Epithelial cell of prostate (primary cell): Measurements from ENCODE around the gene MRPS34.
"Not testable (repeated sequence)": the region's sequence is repeated elsewhere in the genome, so short reads cannot be mapped to it uniquely, and the experiment has no call there.

ENCODE experiments used
- DNase-seq: peaks from one replicate; pipeline ENCODE4 v3.0.0-alpha.2; 2011; ENCODE audit warnings: low read depth, low spot score
- H3K27ac ChIP-seq: fragments of 450-650 bp; 2 replicates; pipeline ENCODE4 v1.5.1; 2017; ENCODE audit warnings: mild to moderate bottlenecking

MRPS34 gene

GRCh38 chr16:1772908-1773702 is at the start of gene MRPS34:
MRPS34 (minus strand) TSS chr16:1773134; CDS start chr16:1773119, 15 bp downstream.
- no peak for DNase-seq
- H3K27ac ChIP-seq, result peak within 1 kb of the TSS; percentile 88

DNA sequence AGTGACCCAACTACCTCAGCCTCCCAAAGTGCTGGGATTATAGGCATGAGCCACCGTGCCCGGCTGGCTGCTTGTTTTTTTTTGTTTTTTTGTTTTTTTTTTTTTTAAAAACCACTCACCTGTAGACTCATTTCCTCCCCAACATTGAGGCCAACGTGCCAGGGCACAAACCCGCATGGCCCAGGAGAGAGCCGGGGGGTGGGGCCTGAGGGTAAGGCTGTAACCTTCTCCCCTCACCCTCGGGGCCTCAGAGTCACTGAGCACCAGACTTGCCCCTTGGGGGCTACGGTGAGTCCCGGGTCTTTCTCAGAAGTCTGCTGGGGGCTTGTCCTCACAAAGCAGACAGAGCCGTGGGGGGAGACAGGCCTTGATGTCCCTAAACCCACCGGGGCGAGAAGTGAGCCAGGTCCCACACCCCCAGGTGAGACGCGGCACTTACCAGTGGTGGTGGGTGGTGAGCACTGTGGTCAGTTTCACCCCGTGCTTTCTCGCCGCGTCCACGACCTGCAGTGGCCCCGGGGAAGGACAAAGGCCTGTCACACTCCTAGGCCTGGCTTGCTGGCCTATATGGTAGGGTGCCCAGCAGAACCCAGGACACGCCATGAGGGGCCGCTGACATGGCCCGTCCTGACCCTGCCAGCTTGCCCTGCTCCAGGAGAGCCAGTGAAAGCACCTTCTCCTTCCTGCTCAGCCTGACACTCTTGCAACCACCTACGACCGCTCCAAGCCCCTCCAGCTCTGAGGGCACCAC is 49.1 kb upstream of the MRPS34 start:
- H3K27ac ChIP-seq, result peak overlapping the region; percentile 34
- peak; percentile 24 for DNase-seq

DNA sequence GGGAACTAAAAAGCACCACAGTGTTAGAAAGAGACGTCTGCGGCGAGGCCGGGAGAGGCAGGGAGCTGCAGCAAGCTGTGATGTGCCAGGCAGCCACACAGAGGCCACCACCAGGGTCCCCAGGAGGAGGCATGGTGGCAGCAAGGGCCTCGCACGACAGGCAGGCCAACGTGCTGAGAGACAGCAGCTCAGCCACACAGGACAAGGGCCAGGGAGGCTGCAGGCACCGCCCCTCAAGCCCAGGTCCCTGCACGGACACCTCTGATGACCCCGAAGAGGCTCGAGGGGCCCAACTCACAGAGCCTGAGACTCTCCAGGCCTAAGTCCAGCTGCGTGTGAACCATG is 48.0 kb upstream of the MRPS34 start:
- DNase-seq, result no peak
- no peak overlapping the region for H3K27ac ChIP-seq

- DNase-seq, result no peak
- no peak overlapping the region for H3K27ac ChIP-seq
Observed at GRCh38 chr16:1820096-1820945, 47.4 kb upstream of the MRPS34 start.

- H3K27ac ChIP-seq, result no peak overlapping the region
- DNase-seq, result no peak
Observed at GRCh38 chr16:1819611-1820010, 46.7 kb upstream of the MRPS34 start.

GRCh38 chr16:1818873-1819525 is 46.1 kb upstream of the MRPS34 start:
- H3K27ac ChIP-seq, result no peak overlapping the region
- no peak for DNase-seq

DNA sequence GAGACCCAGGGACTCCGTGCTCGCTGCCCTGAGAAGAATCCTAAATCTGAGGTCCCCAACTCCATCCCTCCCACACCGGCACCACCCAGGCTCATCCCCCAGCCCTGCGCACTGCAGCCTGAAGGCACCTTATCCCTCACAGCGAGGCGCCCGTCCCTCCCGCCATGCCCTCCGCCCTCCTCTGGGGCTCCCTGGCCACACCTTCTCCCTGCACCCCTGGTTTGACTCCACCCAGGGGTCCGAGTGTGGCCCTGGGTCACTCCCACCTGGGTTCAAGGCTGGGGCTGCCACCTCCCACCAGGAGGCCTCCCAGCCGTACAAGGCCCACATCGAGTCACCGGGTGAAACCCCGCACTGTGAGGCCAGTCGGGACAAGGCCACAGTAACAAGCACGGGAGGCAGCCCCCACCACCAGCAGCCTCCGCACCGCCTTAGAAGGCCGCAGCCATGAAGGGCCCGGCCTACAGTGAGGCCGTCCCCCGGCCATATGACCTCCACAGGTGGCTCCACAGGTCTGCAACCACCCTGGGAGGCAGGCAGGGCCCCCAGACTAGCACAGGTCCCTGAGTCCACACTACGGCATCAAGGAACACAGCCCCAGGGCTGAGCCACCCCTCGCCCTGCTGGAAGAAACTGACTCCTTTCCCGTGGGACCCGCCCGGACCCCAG is 45.4 kb upstream of the MRPS34 start:
- DNase-seq, result no peak
- no peak overlapping the region for H3K27ac ChIP-seq

DNA sequence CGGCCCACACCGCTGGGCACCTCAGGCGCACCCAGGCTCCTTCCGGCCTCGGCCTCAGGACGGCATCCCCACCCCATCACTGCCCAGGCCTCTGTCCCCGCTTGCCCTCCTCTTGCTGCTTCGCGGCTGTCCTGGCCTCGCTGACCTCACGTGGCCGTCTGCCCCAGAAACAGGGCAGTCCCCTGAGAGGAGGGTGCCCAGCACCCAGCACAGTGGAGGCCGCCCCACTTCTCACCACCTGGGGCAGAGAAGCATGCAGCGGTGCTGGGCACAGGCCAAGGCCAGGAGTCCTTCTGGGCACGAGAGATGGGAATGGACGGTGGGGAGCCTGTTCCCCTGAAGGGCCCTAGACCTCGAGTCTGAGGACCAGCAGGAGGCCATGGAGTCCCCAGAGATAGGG is 44.8 kb upstream of the MRPS34 start:
- H3K27ac ChIP-seq, result no peak overlapping the region
- no peak for DNase-seq

DNA sequence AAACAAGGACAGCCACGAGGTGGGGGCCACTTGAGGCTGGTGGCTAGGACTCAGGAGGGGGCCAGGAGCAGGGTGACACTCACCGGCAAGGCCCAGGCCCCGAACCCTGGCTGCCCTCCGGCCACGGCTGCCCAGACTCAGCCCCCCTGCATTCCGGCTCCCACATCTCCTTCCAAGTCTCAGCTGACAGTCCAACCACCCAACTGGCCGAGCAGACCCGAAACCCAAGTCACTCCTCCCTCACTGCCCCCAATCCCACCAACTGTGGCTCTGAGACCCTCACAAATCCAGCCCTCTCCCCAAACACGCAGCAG is 44.3 kb upstream of the MRPS34 start:
- H3K27ac ChIP-seq, result no peak overlapping the region
- DNase-seq, result no peak

DNA sequence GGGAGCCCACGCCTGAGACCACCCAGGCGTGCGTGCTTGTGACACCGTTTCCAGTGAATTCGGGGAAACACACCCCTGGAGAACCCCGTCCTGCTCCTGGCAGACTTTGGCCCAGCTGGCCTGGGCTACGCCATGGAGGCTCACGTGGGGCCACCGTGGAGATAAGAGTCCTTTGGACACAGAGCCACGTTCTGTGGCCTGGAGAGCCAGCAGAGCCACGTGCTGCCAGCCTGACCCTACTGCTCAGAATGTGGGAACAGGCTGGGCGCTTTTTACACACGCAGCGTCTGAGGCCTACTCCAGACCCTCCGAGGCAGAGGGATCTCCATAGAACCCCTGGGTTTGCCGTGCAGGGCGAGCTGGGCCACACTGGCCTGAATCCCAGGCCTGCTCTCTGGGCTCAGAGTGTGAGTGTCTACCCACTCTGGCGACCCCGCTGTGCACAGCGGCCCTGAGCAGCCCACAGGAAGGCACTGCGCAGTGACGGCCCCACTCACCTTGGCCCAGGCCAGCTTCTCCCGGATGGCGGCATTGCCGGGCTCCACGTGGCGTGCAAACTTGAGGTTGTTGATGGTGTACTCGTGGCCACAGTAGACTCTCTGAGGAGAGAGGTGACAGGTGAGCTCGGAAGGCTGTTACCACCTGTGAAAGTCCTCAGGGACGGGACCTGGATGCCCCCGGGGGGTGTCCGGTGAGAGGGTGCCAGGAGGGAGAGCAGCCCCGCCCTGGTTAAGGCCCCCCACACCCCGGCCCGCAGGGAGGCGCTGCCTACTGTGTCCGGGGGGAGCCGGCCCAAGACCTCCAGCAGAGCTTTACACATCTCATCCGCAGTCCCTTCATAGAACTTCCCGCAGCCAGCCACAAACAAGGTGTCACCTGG is 43.7 kb upstream of the MRPS34 start:
- no peak for DNase-seq
- H3K27ac ChIP-seq, result no peak overlapping the region

- H3K27ac ChIP-seq, result no peak overlapping the region
- no peak for DNase-seq
Observed at GRCh38 chr16:1815461-1815860, 42.5 kb upstream of the MRPS34 start.

- DNase-seq, result peak; percentile 26
- no peak overlapping the region for H3K27ac ChIP-seq
Observed at GRCh38 chr16:1812732-1813163, 39.8 kb upstream of the MRPS34 start.

DNA sequence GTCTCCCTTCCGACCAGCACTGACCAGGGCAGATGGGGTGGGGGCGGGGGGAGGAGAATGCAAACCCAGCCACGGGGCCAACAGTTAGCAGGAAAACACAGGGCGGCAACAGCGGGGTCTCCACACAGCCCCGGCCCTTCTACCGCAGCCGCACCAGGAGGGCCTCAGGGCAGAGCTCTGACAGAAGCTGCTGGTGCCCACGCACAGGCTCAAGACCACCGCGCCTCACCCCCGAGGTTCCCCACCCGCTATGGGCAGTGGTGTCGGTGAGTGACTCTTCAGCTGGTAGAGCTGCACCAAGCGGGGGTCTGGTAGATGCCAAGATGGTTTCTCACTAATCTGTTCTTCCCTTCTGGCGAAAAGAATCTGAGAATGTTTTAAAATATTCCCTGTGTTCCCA is 37.6 kb upstream of the MRPS34 start:
- DNase-seq, result no peak
- no peak overlapping the region for H3K27ac ChIP-seq

GRCh38 chr16:1810106-1810505 is 37.2 kb upstream of the MRPS34 start:
- H3K27ac ChIP-seq, result no peak overlapping the region
- no peak for DNase-seq

- no peak for DNase-seq
- H3K27ac ChIP-seq, result no peak overlapping the region
Observed at GRCh38 chr16:1809281-1809801, 36.4 kb upstream of the MRPS34 start.

DNA sequence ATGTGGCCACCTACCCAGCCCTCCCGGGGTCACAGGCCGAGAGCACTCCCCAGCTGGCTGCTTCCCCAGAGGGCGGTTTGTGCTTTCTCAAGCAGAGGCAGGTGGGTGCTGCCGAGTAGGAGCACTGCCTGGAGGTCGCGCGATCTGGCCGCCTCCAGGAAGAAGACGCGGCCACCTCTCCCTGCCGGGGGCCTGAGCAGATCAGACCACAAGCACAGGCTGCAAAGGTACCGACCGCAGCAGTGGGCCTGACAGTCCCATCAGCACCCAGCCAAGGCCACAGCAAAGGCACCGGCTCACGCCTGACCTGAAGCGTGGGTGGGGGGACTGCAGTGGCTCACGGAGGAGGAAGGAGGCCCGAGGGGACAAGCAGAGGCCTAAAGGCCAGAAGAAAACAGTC is 35.8 kb upstream of the MRPS34 start:
- DNase-seq, result no peak
- H3K27ac ChIP-seq, result no peak overlapping the region

DNA sequence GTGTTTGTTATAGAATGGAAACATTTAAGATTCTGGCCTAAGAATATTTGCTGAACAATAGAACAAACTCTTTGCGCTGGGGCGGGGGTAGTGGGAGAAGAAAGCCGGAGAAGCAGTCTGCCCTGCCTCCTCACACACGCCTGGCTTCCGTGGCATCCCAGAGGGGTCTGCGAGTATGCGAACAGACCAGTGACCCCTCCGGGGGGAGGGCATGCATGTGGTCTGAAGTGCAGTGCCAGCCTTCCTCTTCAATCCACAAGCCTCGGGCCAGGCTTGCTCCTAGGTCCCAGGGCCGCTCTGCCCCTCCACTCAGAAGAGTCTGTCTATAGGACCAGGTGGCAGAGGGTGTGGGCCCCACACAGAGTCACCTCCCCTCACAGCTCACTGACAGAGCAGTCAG is 34.7 kb upstream of the MRPS34 start:
- DNase-seq, result no peak
- no peak overlapping the region for H3K27ac ChIP-seq

GRCh38 chr16:1800701-1801100 is 27.8 kb upstream of the MRPS34 start:
- no peak overlapping the region for H3K27ac ChIP-seq
- no peak for DNase-seq

- not testable (repeated sequence) for DNase-seq
Observed at GRCh38 chr16:1799263-1799662, 26.3 kb upstream of the MRPS34 start.

More at GRCh38 chr16:1799263-1799662, 26.3 kb upstream of the MRPS34 start:
- H3K27ac ChIP-seq, result not testable (repeated sequence)
